HFFc6 (cell line): ENCODE data around the gene OR2S2. TPM values are rescaled to one million over a fixed set of nuclear protein-coding genes. Genes with fewer than 3 reads are reported as not detected.

ENCODE experiments used
- DNase-seq: peaks from one replicate; pipeline ENCODE4 v3.0.0-alpha.2; 2018
- H3K27ac Mint-ChIP-seq: 2 replicates; pipeline ENCODE4 v1.8.0; 2020; ENCODE audit warnings: mild to moderate bottlenecking, mixed read lengths
- H3K27me3 Mint-ChIP-seq: 2 replicates; pipeline ENCODE4 v1.8.0; 2021; ENCODE audit warnings: mild to moderate bottlenecking, moderate library complexity, mixed read lengths; ENCODE audit not compliant: insufficient read depth
- H3K36me3 Mint-ChIP-seq: 2 replicates; pipeline ENCODE4 v1.8.0; 2021; ENCODE audit warnings: low read depth, mixed read lengths
- H3K4me1 Mint-ChIP-seq: 2 replicates; pipeline ENCODE4 v1.8.0; 2020; ENCODE audit warnings: low read depth, mixed read lengths
- H3K4me3 Mint-ChIP-seq: 2 replicates; pipeline ENCODE4 v1.8.0; 2020; ENCODE audit warnings: mild to moderate bottlenecking, moderate library complexity, mixed read lengths
- H3K9me3 Mint-ChIP-seq: 2 replicates; pipeline ENCODE4 v1.8.0; 2020; ENCODE audit warnings: mild to moderate bottlenecking, mixed read lengths
- CTCF ChIP-seq: fragments of 200-600 bp; sonication (generic); IDR thresholded peaks from 2 replicates; pipeline ENCODE4 v1.5.0; 2021; ENCODE audit warnings: antibody characterized with exemption, mild to moderate bottlenecking
- total RNA-seq, 6 experiments: library from RNA; stranded (reverse); fragmentation: NEBNext Ultra II Directional; extraction: Animal tissue kit (Norgen Biotek cat#: 25700); gene quantifications; 2 replicates in 1 of 6; 3 replicates in 5 of 6; pipeline ENCODE4 v1.2.3, GENCODE V29; 2021

Gene OR2S2
- total RNA-seq, 6 experiments from 2014 or later: not detected

DNA sequence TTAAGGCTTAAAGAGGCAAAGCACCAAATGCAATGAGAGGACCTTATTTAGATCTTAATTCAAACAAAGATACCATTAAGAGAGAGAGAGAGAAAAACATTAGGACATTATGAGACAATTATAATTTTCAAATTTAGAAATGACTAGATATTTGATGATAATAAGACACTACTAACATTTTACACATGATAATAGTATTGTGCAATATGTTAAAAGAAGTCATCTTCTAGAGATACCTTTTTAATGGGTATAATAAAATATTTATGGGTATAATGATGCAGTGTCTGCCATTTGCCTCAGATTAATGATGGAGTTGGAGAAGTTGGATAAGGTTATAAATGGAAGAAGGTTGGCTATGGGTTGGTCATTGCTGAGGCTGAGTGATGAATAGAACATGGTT lies 27.4 kb downstream of the OR2S2 start:
- H3K4me3 Mint-ChIP-seq: no peak overlapping the region
- H3K27me3 Mint-ChIP-seq: no peaks in the 10 kb centered on the region
- no peak for DNase-seq
- no peaks in the 10 kb centered on the region for H3K36me3 Mint-ChIP-seq
- H3K4me1 Mint-ChIP-seq: peaks cover 52% of the 10 kb centered on the region
- no peak overlapping the region for H3K27ac Mint-ChIP-seq
- TF ChIP-seq CTCF: no peak
- no peaks in the 10 kb centered on the region for H3K9me3 Mint-ChIP-seq

- no peak for DNase-seq
- Mint-ChIP-seq H3K9me3 (no peaks in the 10 kb centered on the region), H3K27ac (peak overlapping the region; percentile 18; the same call in 1 of the 2 replicates), H3K27me3 (no peaks in the 10 kb centered on the region), H3K4me1 (peaks cover 58% of the 10 kb centered on the region), H3K4me3 (no peak overlapping the region), H3K36me3 (no peaks in the 10 kb centered on the region)
- TF ChIP-seq CTCF: no peak
These were observed 28.6 kb downstream of the OR2S2 start for GRCh38 chr9:35929453-35929718.

- no peak for TF ChIP-seq CTCF
- H3K9me3 Mint-ChIP-seq: no peaks in the 10 kb centered on the region
- H3K4me3 Mint-ChIP-seq: no peak overlapping the region
- peak overlapping the region; percentile 18 for H3K27ac Mint-ChIP-seq
- no peaks in the 10 kb centered on the region for H3K36me3 Mint-ChIP-seq
- H3K27me3 Mint-ChIP-seq: no peaks in the 10 kb centered on the region; the same call in 1 of the 2 replicates
- no peak for DNase-seq
- peaks cover 61% of the 10 kb centered on the region for H3K4me1 Mint-ChIP-seq
These were observed 29.1 kb downstream of the OR2S2 start for GRCh38 chr9:35928591-35929452.

- peaks cover 70% of the 10 kb centered on the region for H3K4me1 Mint-ChIP-seq
- TF ChIP-seq CTCF: no peak
- H3K27ac Mint-ChIP-seq: peak overlapping the region; percentile 100
- no peaks in the 10 kb centered on the region; the same call in 1 of the 2 replicates for H3K27me3 Mint-ChIP-seq
- H3K9me3 Mint-ChIP-seq: no peaks in the 10 kb centered on the region
- peak; percentile 96 for DNase-seq
- no peaks in the 10 kb centered on the region; the same call in 1 of the 2 replicates for H3K36me3 Mint-ChIP-seq
- H3K4me3 Mint-ChIP-seq: peak overlapping the region; percentile 86
These were observed 33.8 kb downstream of the OR2S2 start for GRCh38 chr9:35923927-35924763.

- peak overlapping the region; percentile 86 for H3K4me3 Mint-ChIP-seq
- TF ChIP-seq CTCF: no peak
- H3K27ac Mint-ChIP-seq: peak overlapping the region; percentile 100
These were observed 34.4 kb downstream of the OR2S2 start for GRCh38 chr9:35923598-35923926.

More at GRCh38 chr9:35923598-35923926, 34.4 kb downstream of the OR2S2 start:
- H3K36me3 Mint-ChIP-seq: no peaks in the 10 kb centered on the region; the same call in 1 of the 2 replicates
- H3K4me1 Mint-ChIP-seq: peaks cover 70% of the 10 kb centered on the region
- H3K9me3 Mint-ChIP-seq: no peaks in the 10 kb centered on the region
- no peaks in the 10 kb centered on the region; the same call in 1 of the 2 replicates for H3K27me3 Mint-ChIP-seq
- DNase-seq: no peak
